HG03457 (cell line): ENCODE data around the gene GART.
"Not testable (repeated sequence)": the region's sequence is repeated elsewhere in the genome, so short reads cannot be mapped to it uniquely, and the experiment has no call there.

Experiments
- ATAC-seq: cut with Tn5 transposase; IDR thresholded peaks from one replicate; pipeline ENCODE4 v1.9.1; 2021; ENCODE audit warnings: moderate number of reproducible peaks; ENCODE audit not compliant: unreplicated experiment

Gene GART

DNA sequence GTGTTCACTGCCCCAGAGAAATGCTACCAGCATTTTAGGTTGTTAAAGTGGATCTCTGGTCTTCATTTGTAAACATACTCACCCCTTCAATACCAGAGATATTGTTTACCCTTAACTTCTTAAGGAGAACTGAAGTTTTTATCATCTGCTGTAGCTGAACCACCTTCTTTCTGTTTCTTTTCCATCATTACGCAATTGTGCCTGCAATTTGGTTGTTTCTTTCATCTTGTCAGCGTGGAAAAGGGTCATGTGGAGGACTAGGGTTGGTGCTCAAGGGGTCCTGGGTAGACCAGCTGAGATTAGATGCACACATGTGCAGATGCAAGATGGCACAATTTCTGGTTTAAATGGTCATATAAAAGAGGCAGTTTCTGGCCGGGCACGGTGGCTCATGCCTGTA lies 23.0 kb downstream of the GART start:
- ATAC-seq, result no peak

DNA sequence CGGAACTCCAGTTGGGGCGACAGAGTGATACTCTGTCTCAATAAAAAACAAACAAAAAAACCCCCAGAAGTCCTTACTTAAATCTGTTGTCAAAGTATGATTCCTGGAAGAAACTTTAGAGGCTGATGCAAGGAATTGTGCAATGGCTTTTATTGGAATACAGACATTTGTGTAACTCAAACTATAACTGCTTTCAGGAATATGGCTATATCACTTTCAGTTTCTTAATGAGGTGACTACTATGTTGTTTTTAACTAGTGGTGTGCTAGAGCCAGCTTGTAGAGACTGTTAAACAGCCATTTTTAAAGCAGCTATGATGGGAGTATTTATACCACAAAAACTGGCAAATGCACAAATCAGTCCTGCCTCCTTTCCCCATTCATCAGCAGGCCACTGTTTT lies 27.7 kb downstream of the GART start:
- ATAC-seq, result no peak

DNA sequence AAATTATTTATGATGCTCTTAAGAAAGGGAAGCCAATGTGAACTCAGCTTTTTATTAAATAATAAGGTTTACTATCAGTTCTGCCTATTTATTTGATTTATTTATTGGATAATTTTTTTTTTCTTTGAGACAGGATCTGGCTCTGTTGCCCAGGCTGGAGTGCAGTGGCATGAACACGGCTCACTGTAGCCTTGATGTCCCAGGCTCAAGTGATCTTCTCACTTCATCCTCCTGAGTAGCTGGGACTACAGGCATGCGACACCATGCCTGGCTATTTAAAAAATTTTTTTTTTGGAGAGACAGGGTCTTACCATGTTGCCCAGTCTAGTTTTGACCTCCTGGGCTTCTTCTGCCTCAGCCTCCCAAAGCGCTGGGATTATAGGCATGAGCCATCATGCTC lies 29.4 kb downstream of the GART start:
- ATAC-seq, result no peak

- ATAC-seq, result no peak
These were observed 30.3 kb downstream of the GART start for GRCh38 chr21:33511639-33512038.

DNA sequence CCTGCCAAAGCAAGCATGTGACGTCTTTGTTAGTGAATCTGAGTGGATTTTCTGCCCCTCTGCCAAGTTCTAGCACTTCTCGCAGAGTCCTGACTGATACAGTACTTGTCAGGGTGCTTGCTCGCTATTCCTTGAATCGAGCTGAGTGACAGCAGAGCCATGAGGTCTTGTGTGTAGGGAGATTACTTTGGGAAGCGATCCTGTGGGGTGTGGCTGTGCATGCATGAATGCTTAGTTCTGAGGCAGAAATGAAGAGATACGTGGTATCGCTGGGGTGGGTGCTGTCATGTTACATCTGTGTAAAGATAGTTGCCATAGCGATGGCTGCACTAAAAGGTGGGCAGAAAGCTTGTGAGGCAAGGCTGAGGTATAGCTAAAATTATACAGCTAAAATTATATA lies 31.1 kb downstream of the GART start:
- ATAC-seq, result no peak

DNA sequence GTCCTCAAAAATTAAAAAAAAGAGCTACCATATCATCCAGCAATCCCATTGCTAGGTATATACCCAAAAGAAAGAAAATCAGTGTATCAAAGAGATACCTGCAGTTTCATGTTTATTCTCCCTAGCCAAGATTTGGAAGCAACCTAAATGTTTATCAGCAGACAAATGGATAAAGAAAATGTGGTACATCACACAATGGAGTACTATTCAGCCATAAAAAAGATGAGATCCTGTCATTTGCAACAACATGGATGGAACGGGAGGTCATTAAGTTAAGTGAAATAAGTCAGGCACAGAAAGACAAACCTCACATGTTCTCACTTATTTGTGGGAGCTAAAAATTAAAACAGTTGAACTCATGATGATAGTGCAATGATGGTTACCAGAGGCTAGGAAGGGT lies 34.9 kb downstream of the GART start:
- not testable (repeated sequence) for ATAC-seq

- no peak for ATAC-seq
These were observed 36.1 kb downstream of the GART start for GRCh38 chr21:33505833-33506232.

GRCh38 chr21:33496345-33496744 lies 45.6 kb downstream of the GART start:
- no peak for ATAC-seq

- no peak for ATAC-seq
These were observed 46.2 kb downstream of the GART start for GRCh38 chr21:33495743-33496142.

DNA sequence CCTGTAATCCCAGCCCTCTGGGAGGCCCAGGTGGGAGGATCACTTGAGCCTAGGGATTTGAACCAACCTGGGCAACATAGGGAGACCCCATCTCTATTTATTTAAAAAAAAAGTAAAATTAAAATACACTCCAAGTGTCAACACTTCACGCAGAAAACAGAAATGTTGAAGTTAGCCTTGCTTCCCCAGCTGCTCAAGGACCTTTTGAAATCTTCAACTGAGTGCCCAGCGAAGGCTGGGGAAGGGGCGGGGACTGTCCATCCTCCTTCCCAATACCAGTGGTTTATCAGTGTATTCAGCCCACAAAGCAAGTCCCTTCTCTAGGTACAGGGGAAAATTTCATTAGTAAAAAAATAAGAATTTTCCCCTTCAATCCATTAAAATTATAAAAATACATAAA lies 48.2 kb downstream of the GART start:
- no peak for ATAC-seq

DNA sequence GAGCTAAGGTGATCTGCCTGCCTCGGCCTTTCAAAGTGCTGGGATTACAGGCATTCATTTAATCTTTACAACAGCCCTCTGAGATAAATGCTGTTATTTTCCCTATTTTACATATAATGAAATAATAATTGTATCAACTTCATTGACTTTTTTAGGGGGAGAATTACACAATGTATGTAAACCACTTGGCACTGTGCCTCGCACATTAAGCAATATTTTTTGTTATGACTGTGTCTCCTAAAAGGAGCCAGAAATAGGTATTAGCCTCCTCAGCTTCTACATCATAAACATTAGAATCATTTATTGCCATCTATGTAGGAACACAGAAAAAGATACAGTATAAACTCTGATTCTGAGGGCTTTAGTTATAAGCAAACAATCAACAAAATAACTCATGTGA lies 49.3 kb downstream of the GART start:
- ATAC-seq, result no peak

DNA sequence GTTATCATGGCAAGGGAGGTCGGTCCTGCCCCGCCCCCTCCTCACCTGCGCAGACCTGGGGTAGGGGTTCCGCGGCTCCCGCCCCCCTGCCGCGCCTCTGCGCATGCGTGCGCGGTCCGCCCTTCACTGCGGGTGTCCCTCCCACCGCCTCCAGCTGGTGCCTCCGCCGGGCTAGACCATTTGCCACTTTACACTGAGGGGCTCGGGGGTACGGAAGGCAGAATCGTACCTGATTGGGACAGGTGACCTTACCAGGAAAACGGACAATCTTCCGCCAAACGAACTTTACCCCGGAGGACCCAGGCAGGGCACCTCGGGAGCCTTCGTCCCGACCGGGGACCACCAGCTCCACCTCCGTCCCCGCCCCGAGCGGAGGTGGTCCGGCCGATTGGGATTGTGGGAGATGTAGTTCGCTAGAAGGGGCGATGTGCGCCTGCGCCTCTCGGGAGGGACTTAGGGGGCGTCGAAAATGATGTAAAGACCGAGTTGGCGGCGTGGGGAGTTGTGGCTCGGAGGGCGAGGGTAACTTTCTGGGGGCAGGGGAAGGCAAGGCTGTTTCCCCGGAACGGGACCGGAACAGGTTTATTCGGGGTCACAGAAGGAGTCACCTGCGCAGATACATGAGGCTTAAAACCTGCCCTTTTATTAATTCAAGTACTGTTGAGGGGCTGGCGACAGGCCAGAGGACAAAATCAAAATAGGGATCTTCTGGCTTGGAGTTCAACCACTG lies 50.4 kb downstream of the GART start, which contains the start of gene DNAJC28:
DNAJC28 (minus strand) TSS at position 344 of the 730 bp plus-strand sequence. CDS start 2,323 bp downstream, outside the sequence.
- ATAC-seq, result peak; percentile 84

DNA sequence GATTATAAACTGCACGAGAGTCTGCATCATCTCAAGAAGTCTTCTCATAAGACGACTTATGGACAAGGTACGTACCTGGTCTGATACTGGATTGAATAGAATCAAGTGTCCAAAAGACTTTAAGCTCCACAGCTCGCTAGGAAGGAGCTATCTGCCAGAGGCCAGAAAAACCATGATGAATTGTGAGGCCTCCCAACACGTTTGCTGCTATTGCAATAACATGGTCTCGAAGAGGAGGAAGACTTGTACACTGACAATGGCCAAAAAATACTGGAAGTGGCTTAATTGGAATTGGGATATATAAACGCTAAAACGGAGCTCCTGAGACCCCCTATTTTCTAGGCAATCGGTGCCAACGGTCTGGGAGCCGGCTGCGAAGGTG lies 50.9 kb downstream of the GART start:
- no peak for ATAC-seq

GRCh38 chr21:33488936-33489335 lies 53.0 kb downstream of the GART start:
- no peak for ATAC-seq

DNA sequence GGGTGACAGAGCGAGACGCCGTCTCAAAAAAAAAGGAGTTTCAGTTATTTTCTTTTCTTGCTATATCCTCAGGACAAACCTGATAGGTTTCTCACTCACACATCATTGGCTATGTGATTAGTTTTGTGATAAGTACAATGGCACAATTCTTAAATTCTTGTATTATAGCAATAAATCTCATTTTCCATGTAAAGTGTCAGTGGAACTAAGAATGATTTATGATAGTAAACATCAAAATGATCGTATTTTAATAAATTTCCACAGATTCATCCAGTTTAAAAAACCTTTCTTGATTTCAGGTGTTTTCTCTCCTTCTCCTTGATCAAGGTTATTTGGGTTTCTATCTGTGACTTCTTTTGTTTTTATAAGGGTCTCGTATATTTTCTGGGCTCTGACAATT lies 53.9 kb downstream of the GART start:
- ATAC-seq, result no peak

GRCh38 chr21:33481314-33481943 lies 60.5 kb downstream of the GART start:
- no peak for ATAC-seq

DNA sequence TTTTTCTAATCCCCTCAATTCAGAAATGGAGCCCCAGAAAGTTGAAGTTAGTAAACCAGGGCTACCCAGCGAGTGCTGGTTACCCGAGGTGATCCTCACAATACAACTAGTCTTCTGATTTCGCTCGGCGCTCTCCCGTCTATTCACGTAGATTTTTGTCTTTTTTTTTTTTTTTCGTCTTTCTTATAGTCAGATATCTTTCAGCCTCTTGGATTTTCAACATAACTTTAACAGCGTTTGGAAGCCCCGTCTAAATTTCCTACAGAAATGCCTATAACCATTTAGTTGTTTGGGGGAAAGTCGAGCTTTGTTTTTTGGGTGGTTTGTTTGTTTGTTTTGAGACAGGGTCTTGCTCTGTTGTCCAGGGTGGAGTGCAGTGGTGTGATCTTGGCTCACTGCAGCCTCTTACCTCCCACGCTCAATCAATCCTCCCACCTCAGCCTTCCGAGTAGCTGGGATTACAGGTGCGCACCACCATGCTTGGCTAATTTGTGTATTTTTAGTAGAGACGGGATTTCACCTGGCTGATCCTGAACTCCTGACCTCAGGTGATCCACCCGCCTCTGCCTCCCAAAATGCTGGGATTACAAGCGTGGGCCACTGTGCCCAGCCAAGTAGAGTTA lies 61.3 kb downstream of the GART start:
- ATAC-seq, result no peak

DNA sequence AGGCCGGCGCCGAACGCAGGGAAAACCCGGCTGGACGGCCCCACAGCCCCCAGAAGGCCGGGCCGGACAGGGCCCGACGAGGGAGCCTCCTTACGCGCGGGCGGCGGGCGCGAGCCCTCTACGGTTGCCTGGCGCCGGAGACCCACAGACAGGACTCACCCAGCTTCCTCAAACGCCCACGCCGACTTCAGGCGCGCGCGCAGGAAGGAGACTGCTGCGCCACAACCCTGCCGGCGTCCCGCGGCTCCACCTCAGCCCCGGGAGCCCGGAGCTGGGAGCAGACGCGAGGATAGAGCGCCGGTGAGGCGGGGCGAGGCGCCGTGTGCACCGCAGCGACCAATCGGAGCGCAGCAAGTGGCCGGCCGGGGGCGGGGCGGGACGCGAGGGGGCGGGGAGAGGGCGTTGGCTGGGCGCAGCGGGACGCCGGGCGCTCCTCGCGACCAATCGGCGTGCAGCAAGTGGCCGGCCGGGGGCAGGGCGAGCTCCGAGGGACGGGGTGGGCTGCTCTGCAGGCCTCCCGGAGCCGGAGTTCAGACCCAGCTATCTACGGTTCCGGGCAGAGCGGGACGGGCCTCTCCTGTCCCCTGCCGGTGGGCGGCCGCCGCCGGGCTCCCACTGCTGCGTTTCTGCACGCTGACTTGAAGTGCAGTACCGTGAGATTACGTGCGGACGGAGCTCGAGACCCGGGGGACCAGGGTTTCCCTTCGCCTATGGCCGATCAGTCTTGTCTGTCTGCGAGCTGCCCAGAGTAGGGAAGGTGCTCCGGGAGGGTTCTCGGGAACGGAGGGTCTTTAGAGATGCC lies 62.0 kb downstream of the GART start, which contains the start of gene TMEM50B:
TMEM50B (minus strand) TSS at position 296 of the 802 bp plus-strand sequence. CDS start 11,089 bp downstream, outside the sequence.
- ATAC-seq, result peak; percentile 85

DNA sequence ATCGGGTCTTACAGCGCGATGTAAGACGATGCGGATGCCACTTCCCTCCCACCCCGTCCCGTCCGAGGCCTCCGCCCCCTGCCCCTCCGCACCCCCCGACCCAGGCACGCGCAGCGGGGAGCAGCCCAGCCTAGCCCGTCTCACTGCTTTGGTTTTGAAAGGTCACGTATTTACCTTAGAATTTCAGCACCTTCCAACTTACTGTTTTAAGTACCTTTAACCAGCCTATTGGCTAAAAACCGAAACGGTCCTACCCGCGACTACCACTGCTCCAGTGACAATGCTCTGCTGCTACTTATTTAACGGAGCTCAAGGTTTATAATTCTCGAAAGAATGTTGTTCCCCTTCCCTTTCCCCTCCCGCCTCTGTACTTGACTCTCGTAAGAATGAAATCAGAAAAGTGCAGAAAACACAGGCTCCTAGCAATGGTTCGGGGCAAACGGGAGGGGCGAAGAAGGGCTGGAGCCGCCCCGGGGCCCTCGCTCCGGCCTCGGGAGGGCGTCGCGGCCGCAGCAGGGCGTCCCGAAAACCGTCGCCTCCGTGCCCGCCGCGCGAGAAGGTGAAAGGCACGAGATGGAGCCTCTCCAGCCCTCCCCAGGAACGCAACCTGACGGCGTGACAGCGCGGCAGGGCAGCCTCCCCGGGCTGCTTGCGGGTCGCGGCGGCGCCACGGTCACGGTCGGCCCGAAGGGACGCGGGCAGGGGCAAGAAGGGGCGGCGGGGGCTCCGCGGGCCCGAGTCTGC lies 62.8 kb downstream of the GART start:
- ATAC-seq, result peak; percentile 15

- ATAC-seq, result no peak
These were observed 63.7 kb downstream of the GART start for GRCh38 chr21:33478182-33478581.

GRCh38 chr21:33477066-33477465 lies 64.9 kb downstream of the GART start:
- no peak for ATAC-seq
